Measurements from ENCODE around the gene MGARP. TPM values are rescaled to one million over a fixed set of nuclear protein-coding genes. Genes with fewer than 3 reads are reported as not detected.
"Not testable (repeated sequence)": the region's sequence is repeated elsewhere in the genome, so short reads cannot be mapped to it uniquely, and the experiment has no call there.

MGARP gene
- polyA plus RNA-seq (2014; cell fraction: cytosol; rRNA removed): 1.00 and 1.2 TPM in 2 replicates
- 0.83 and 1.4 TPM in 2 replicates for polyA plus RNA-seq (2014; cell fraction: nucleus; rRNA removed)

- peak; percentile 49 for DNase-seq (ENCODE audit: low spot score)
These were observed at the start of gene MGARP for GRCh38 chr4:139279760-139280620. Gene MGARP, minus strand, starts transcription at chr4:139280225. Its CDS starts 67 bp downstream, at chr4:139280158.

- no peak for DNase-seq (ENCODE audit: low spot score)
These were observed 49.7 kb upstream of the MGARP start for GRCh38 chr4:139329665-139330200.

- DNase-seq (ENCODE audit: low spot score): no peak
These were observed 44.6 kb upstream of the MGARP start for GRCh38 chr4:139324620-139325019.

- DNase-seq (ENCODE audit: low spot score): not testable (repeated sequence)
These were observed 42.5 kb upstream of the MGARP start for GRCh38 chr4:139322541-139322940.

GRCh38 chr4:139322070-139322469 lies 42.0 kb upstream of the MGARP start:
- not testable (repeated sequence) for DNase-seq (ENCODE audit: low spot score)

- DNase-seq (ENCODE audit: low spot score): no peak
These were observed 39.5 kb upstream of the MGARP start for GRCh38 chr4:139319571-139319970.

GRCh38 chr4:139317635-139318034 lies 37.6 kb upstream of the MGARP start:
- DNase-seq (ENCODE audit: low spot score): no peak

- no peak for DNase-seq (ENCODE audit: low spot score)
These were observed 36.7 kb upstream of the MGARP start for GRCh38 chr4:139316733-139317132.

GRCh38 chr4:139315221-139315675 lies 35.2 kb upstream of the MGARP start:
- DNase-seq (ENCODE audit: low spot score): no peak

- no peak for DNase-seq (ENCODE audit: low spot score)
These were observed 34.2 kb upstream of the MGARP start for GRCh38 chr4:139314047-139314800.

- DNase-seq (ENCODE audit: low spot score): not testable (repeated sequence)
These were observed 33.4 kb upstream of the MGARP start for GRCh38 chr4:139313414-139313813.

- DNase-seq (ENCODE audit: low spot score): no peak
These were observed 32.7 kb upstream of the MGARP start for GRCh38 chr4:139312552-139313332.

- DNase-seq (ENCODE audit: low spot score): no peak
These were observed 31.9 kb upstream of the MGARP start for GRCh38 chr4:139311909-139312308.

GRCh38 chr4:139304920-139305319 lies 24.9 kb upstream of the MGARP start:
- DNase-seq (ENCODE audit: low spot score): no peak

- peak; percentile 55 for DNase-seq (ENCODE audit: low spot score)
These were observed 22.0 kb upstream of the MGARP start, which contains the start of gene NDUFC1 for GRCh38 chr4:139301821-139302611. Gene NDUFC1, minus strand, starts transcription at chr4:139302477. Its CDS starts 6,679 bp downstream, at chr4:139295798.

GRCh38 chr4:139301113-139301820 lies 21.2 kb upstream of the MGARP start, which contains the start of gene NAA15:
Gene NAA15, plus strand, starts transcription at chr4:139301505. Its CDS starts 273 bp downstream, at chr4:139301778.
- DNase-seq (ENCODE audit: low spot score): peak; percentile 97

GRCh38 chr4:139300431-139301112 lies 20.5 kb upstream of the MGARP start:
- DNase-seq (ENCODE audit: low spot score): no peak

- DNase-seq (ENCODE audit: low spot score): no peak
These were observed 19.5 kb upstream of the MGARP start for GRCh38 chr4:139299536-139299935.

GRCh38 chr4:139297001-139297410 lies 17.0 kb upstream of the MGARP start:
- DNase-seq (ENCODE audit: low spot score): no peak

Data from SK-N-DZ (cell line).